ENCODE results near the gene FAIM2. TPM values are rescaled to one million over a fixed set of nuclear protein-coding genes. Genes with fewer than 3 reads are reported as not detected.

Gene FAIM2
- polyA plus RNA-seq, 3 donors, result 1.9 to 5.4 (median 4.9) TPM

- no peak for DNase-seq
Observed at GRCh38 chr12:49899286-49899843, 4.3 kb downstream of the FAIM2 start.

GRCh38 chr12:49897276-49897675 lies 6.4 kb downstream of the FAIM2 start:
- DNase-seq, result no peak

- DNase-seq, result no peak
Observed at GRCh38 chr12:49895773-49896172, 7.9 kb downstream of the FAIM2 start.

GRCh38 chr12:49894751-49895148 lies 8.9 kb downstream of the FAIM2 start:
- DNase-seq, result no peak

GRCh38 chr12:49893753-49894750 lies 9.6 kb downstream of the FAIM2 start:
- DNase-seq, result no peak

- no peak for DNase-seq
Observed at GRCh38 chr12:49892732-49893317, 10.9 kb downstream of the FAIM2 start.

- no peak for DNase-seq
Observed at GRCh38 chr12:49892084-49892731, 11.5 kb downstream of the FAIM2 start.

GRCh38 chr12:49891476-49891875 lies 12.2 kb downstream of the FAIM2 start:
- no peak for DNase-seq

GRCh38 chr12:49891012-49891411 lies 12.7 kb downstream of the FAIM2 start:
- DNase-seq, result no peak

GRCh38 chr12:49890096-49890461 lies 13.6 kb downstream of the FAIM2 start:
- no peak for DNase-seq

GRCh38 chr12:49889361-49890095 lies 14.2 kb downstream of the FAIM2 start:
- no peak for DNase-seq

GRCh38 chr12:49888461-49889151 lies 15.1 kb downstream of the FAIM2 start:
- DNase-seq, result no peak

- DNase-seq, result no peak
Observed at GRCh38 chr12:49887536-49888401, 15.9 kb downstream of the FAIM2 start.

- DNase-seq, result no peak
Observed at GRCh38 chr12:49887091-49887490, 16.6 kb downstream of the FAIM2 start.

GRCh38 chr12:49885663-49886461 lies 17.8 kb downstream of the FAIM2 start:
- DNase-seq, result no peak

GRCh38 chr12:49885118-49885517 lies 18.6 kb downstream of the FAIM2 start:
- DNase-seq, result no peak

GRCh38 chr12:49882851-49883464 lies 20.7 kb downstream of the FAIM2 start:
- no peak for DNase-seq

- DNase-seq, result no peak
Observed at GRCh38 chr12:49882248-49882850, 21.4 kb downstream of the FAIM2 start.
